Choroid plexus epithelial cell (primary cell): ENCODE measurements around the gene OPN3.

ENCODE experiments used
- DNase-seq: peaks from one replicate; pipeline ENCODE4 v3.0.0-alpha.2; 2010; ENCODE audit warnings: low read depth
- H3K4me3 ChIP-seq: 2 replicates; pipeline ENCODE4 v1.5.1; 2011; ENCODE audit warnings: low read depth, mild to moderate bottlenecking, control low read depth, low read length, moderate library complexity
- CTCF ChIP-seq: conservative IDR thresholded peaks from 2 replicates; pipeline ENCODE4 v1.5.1; 2011; ENCODE audit warnings: low read depth, mild to moderate bottlenecking, control low read depth, inconsistent platforms, low read length, moderate library complexity

OPN3 gene

GRCh38 chr1:241611736-241612135 is 28.4 kb downstream of the OPN3 start:
- TF ChIP-seq CTCF, result peak; percentile 3
- H3K4me3 ChIP-seq, result no peak overlapping the region
- DNase-seq, result no peak

GRCh38 chr1:241611063-241611462 is 29.1 kb downstream of the OPN3 start:
- TF ChIP-seq CTCF, result peak; percentile 57
- DNase-seq, result peak; percentile 83

GRCh38 chr1:241610056-241610815 is 29.9 kb downstream of the OPN3 start:
- H3K4me3 ChIP-seq, result no peak overlapping the region
- peak; percentile 61 for DNase-seq
- no peak for TF ChIP-seq CTCF

More at GRCh38 chr1:241611063-241611462, 29.1 kb downstream of the OPN3 start:
- H3K4me3 ChIP-seq, result no peak overlapping the region

- DNase-seq, result peak; percentile 64
- no peak for TF ChIP-seq CTCF
- H3K4me3 ChIP-seq, result no peak overlapping the region
Measured at GRCh38 chr1:241608379-241609033, 31.7 kb downstream of the OPN3 start.

GRCh38 chr1:241607497-241607896 is 32.7 kb downstream of the OPN3 start:
- no peak for TF ChIP-seq CTCF
- H3K4me3 ChIP-seq, result no peak overlapping the region
- DNase-seq, result no peak

- no peak for TF ChIP-seq CTCF
- DNase-seq, result no peak
- no peak overlapping the region for H3K4me3 ChIP-seq
Measured at GRCh38 chr1:241606544-241606943, 33.6 kb downstream of the OPN3 start.
